MCF 10A (cell line): ENCODE data around the gene FOCAD. TPM values are rescaled to one million over a fixed set of nuclear protein-coding genes. Genes with fewer than 3 reads are reported as not detected.

Experiments
- BruUV-seq: library from RNA; stranded (reverse); fragments of 400-500 nt; replicated peaks from 2 replicates; lab custom pipeline; 2021; lab: Mats Ljungman, UMichigan
- CTCF ChIA-PET: fragments of 300-600 bp; sonication (Branson Sonifier 250); formaldehyde crosslinking; extraction: SDS; loops from one replicate; lab custom pipeline; 2021; ENCODE audit warnings: antibody characterized with exemption, inconsistent platforms; lab: Yijun Ruan, JAX
- POLR2A ChIA-PET: fragments of 300-600, 350-650 bp; sonication (Branson Sonifier 250); formaldehyde crosslinking; extraction: SDS; loops from one replicate; lab custom pipeline; 2020; ENCODE audit warnings: antibody characterized with exemption, inconsistent platforms; lab: Yijun Ruan, JAX
- DNase-seq: peaks from one replicate; pipeline ENCODE4 v3.0.0-alpha.2; 2018; ENCODE audit not compliant: unreplicated experiment
- H3K27ac Mint-ChIP-seq: one replicate; pipeline ENCODE4 v1.8.0; 2022; ENCODE audit warnings: mild to moderate bottlenecking, low read depth, mixed read lengths; ENCODE audit not compliant: unreplicated experiment
- H3K27me3 Mint-ChIP-seq: one replicate; pipeline ENCODE4 v1.8.0; 2022; ENCODE audit warnings: mixed read lengths; ENCODE audit not compliant: insufficient read depth, unreplicated experiment
- H3K36me3 Mint-ChIP-seq: one replicate; pipeline ENCODE4 v1.8.0; 2022; ENCODE audit warnings: mild to moderate bottlenecking, moderate library complexity, mixed read lengths; ENCODE audit not compliant: insufficient read depth, unreplicated experiment
- H3K4me1 Mint-ChIP-seq: one replicate; pipeline ENCODE4 v1.8.0; 2022; ENCODE audit warnings: mixed read lengths; ENCODE audit not compliant: insufficient read depth, unreplicated experiment
- H3K4me3 Mint-ChIP-seq: one replicate; pipeline ENCODE4 v1.8.0; 2022; ENCODE audit warnings: mild to moderate bottlenecking, moderate library complexity, mixed read lengths; ENCODE audit not compliant: unreplicated experiment
- H3K9me3 Mint-ChIP-seq: one replicate; pipeline ENCODE4 v1.8.0; 2022; ENCODE audit warnings: mixed read lengths; ENCODE audit not compliant: unreplicated experiment
- intact Hi-C: fragments of 100-400 bp; cut with micrococcal nuclease; formaldehyde crosslinking; loops from 2 replicates; pipeline ENCODE4 v1.14.1; 2022
- total RNA-seq: library from RNA; stranded (reverse); gene quantifications from 2 replicates; pipeline ENCODE4 v1.2.3, GENCODE V29; 2022
- TF ChIP-seq, protein P1 (sequence below): fragments of 200-600 bp; IDR thresholded peaks from one replicate; pipeline ENCODE4 v1.8.0; 2022; ENCODE audit warnings: antibody characterized with exemption, mild to moderate bottlenecking; ENCODE audit not compliant: unreplicated experiment

Gene FOCAD
- total RNA-seq, 1 experiment from 2014 or later, result 20.7 TPM

DNA sequence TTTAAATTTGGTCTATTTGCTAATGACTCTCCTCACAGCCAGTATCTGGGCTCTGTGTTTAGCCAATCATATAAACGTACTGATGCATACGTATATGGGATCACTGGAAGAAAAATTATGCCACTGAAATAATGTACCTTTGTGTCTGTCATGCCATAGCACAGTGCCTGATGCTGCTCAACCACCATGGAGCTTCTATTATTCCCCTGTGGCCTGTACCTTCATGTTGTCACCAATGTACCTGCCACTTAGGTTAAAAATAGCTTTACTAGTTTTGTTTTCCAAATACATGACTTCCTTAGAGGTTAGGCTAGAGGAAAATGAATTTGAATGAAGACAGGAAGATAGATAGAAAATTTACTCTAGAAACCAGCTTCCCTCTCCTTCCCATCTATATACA, 312.8 kb downstream of the FOCAD start:
- BruUV-seq, result no TSS peak
- POLR2A ChIA-PET, result interaction anchor here (0.6 kb wide), 1 partner anchor 907 kb away, joined by 3 read pairs; no protein-coding TSS in a partner anchor
- TF ChIP-seq, protein P1, sequence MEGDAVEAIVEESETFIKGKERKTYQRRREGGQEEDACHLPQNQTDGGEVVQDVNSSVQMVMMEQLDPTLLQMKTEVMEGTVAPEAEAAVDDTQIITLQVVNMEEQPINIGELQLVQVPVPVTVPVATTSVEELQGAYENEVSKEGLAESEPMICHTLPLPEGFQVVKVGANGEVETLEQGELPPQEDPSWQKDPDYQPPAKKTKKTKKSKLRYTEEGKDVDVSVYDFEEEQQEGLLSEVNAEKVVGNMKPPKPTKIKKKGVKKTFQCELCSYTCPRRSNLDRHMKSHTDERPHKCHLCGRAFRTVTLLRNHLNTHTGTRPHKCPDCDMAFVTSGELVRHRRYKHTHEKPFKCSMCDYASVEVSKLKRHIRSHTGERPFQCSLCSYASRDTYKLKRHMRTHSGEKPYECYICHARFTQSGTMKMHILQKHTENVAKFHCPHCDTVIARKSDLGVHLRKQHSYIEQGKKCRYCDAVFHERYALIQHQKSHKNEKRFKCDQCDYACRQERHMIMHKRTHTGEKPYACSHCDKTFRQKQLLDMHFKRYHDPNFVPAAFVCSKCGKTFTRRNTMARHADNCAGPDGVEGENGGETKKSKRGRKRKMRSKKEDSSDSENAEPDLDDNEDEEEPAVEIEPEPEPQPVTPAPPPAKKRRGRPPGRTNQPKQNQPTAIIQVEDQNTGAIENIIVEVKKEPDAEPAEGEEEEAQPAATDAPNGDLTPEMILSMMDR, result no peak
- Mint-ChIP-seq H3K4me1 (no peaks in the 10 kb centered on the region), H3K9me3 (no peaks in the 10 kb centered on the region), H3K36me3 (peaks cover 6% of the 10 kb centered on the region), H3K27me3 (no peaks in the 10 kb centered on the region), H3K27ac (no peak overlapping the region), H3K4me3 (no peak overlapping the region)
- CTCF ChIA-PET, result no interaction called here
- DNase-seq, result no peak
- intact Hi-C loops, result no loop called here

DNA sequence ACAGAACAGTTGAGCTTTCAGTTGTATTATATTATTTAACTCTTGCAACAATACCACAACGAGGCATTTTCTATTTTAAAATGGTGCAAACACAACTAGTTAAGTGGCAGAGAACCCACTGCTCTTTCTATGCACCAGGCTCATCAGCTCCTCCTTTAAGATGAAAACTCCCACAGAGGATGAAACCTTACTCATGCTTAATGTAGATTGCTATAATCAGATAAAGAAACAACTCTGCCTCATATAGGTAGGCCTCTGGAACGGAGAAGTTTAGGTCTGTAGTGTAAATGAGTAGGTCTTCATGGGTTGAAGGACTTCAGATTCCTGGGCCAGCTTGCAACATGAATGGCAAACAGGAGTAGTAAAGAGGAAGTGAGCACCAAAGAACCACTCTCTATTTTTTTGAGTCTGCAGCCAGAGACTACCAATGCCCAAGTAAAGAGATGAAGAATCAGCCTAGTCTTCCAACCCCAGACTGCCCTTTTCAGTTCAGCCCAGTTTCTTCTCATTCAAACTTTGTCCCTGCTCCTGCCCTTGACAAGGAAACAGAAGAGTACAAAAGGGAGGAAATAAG, 313.5 kb downstream of the FOCAD start:
- Mint-ChIP-seq H3K9me3 (no peaks in the 10 kb centered on the region), H3K4me3 (no peak overlapping the region), H3K4me1 (no peaks in the 10 kb centered on the region), H3K36me3 (peaks cover 6% of the 10 kb centered on the region), H3K27ac (no peak overlapping the region), H3K27me3 (no peaks in the 10 kb centered on the region)
- BruUV-seq, result no TSS peak
- TF ChIP-seq, protein P1, result no peak
- ChIA-PET POLR2A (interaction anchor here (0.6 kb wide), 1 partner anchor 907 kb away, joined by 3 read pairs; no protein-coding TSS in a partner anchor), CTCF (no interaction called here)
- DNase-seq, result no peak
- intact Hi-C loops, result no loop called here

DNA sequence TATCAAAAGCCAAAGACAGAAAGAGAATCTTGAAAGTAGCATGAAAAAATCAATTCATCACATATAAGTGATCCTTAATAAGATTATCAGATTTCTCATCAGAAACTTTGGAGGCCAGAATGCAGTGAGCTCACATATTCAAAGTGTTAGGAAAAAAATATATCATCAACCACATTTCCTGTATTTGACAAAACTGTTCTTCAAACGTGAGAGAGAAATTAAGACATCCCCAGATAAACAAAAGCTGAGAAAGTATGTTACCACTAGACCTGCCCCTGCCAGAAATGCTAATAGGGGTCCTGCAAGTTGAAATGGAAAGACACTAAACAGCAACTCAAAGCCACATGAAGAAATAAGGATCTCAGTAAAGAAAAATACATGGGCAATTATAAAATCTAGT, 317.5 kb downstream of the FOCAD start:
- intact Hi-C loops, result no loop called here
- Mint-ChIP-seq H3K9me3 (no peaks in the 10 kb centered on the region), H3K36me3 (no peaks in the 10 kb centered on the region), H3K4me1 (no peaks in the 10 kb centered on the region), H3K27ac (no peak overlapping the region), H3K27me3 (no peaks in the 10 kb centered on the region), H3K4me3 (no peak overlapping the region)
- TF ChIP-seq, protein P1, result no peak
- ChIA-PET CTCF (interaction anchor here (1.0 kb wide), 1 partner anchor 19 kb away, joined by 5 read pairs; no protein-coding TSS in a partner anchor), POLR2A (no interaction called here)
- no peak for DNase-seq
- no TSS peak for BruUV-seq

DNA sequence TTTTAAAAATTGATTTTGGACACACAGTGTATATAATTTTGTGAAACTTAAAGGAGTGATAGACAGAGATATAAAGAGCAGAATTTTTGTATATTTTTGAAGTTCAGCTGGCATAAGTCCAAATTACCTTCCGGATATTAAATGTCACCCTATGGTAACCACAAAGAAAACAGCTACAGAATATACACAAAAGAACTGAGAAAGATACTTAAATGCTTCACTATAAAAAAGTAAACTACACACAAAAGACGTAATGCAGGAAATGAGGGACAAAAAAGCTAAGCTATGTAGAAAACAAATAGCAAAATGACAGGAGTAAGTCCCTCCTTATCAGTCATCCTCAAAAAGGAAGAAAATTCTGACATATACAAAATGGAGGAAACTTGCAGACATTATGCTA, 318.0 kb downstream of the FOCAD start:
- intact Hi-C loops, result no loop called here
- no peaks in the 10 kb centered on the region for H3K9me3 Mint-ChIP-seq
- no TSS peak for BruUV-seq
- H3K4me3 Mint-ChIP-seq, result no peak overlapping the region
- no peaks in the 10 kb centered on the region for H3K27me3 Mint-ChIP-seq
- no peak for DNase-seq
- TF ChIP-seq, protein P1, result no peak
- H3K4me1 Mint-ChIP-seq, result no peaks in the 10 kb centered on the region
- no peak overlapping the region for H3K27ac Mint-ChIP-seq
- ChIA-PET POLR2A (no interaction called here), CTCF (interaction anchor here (1.0 kb wide), 1 partner anchor 19 kb away, joined by 5 read pairs; no protein-coding TSS in a partner anchor)
- no peaks in the 10 kb centered on the region for H3K36me3 Mint-ChIP-seq
